ENCODE results near the gene KCNMB2. TPM values are rescaled to one million over a fixed set of nuclear protein-coding genes. Genes with fewer than 3 reads are reported as not detected.
"Not testable (repeated sequence)": the region's sequence is repeated elsewhere in the genome, so short reads cannot be mapped to it uniquely, and the experiment has no call there.

The KCNMB2 gene
- total RNA-seq, 1 experiment from 2014 or later = not detected

- Histone ChIP-seq H3K27ac (no peak overlapping the region), H3K27me3 (replicated peaks) (no peaks in the 10 kb centered on the region), H3K4me1 (replicated peaks) (no peaks in the 10 kb centered on the region), H3K36me3 (no peaks in the 10 kb centered on the region), H3K4me3 (no peak overlapping the region), H3K9me3 (replicated peaks) (no peaks in the 10 kb centered on the region; the same call in 1 of the 2 replicates)
- DNase-seq (ENCODE audit: low read depth in 1 of 2, low spot score in 2 of 2) = no peak
Observed at GRCh38 chr3:178529606-178530225, 6.5 kb upstream of the KCNMB2 start.

- no peak overlapping the region for H3K27ac ChIP-seq
- H3K36me3 ChIP-seq = no peaks in the 10 kb centered on the region
- H3K4me1 ChIP-seq (replicated peaks) = no peaks in the 10 kb centered on the region
- H3K9me3 ChIP-seq (replicated peaks) = no peaks in the 10 kb centered on the region; the same call in 1 of the 2 replicates
- H3K27me3 ChIP-seq (replicated peaks) = 0 out of 2 replicates have a peak, but pooled peaks cover 3% of the 10 kb centered on the region
- DNase-seq (ENCODE audit: low read depth in 1 of 2, low spot score in 2 of 2) = no peak
- H3K4me3 ChIP-seq = no peak overlapping the region
Observed at GRCh38 chr3:178532476-178532875, 3.8 kb upstream of the KCNMB2 start.

- H3K36me3 ChIP-seq = no peaks in the 10 kb centered on the region
- H3K27ac ChIP-seq = no peak overlapping the region
- DNase-seq (ENCODE audit: low read depth in 1 of 2, low spot score in 2 of 2) = no peak
- no peak overlapping the region for H3K4me3 ChIP-seq
- 0 out of 2 replicates have a peak, but pooled peaks cover 6% of the 10 kb centered on the region for H3K27me3 ChIP-seq (replicated peaks)
- H3K9me3 ChIP-seq (replicated peaks) = no peaks in the 10 kb centered on the region; the same call in 1 of the 2 replicates
- no peaks in the 10 kb centered on the region for H3K4me1 ChIP-seq (replicated peaks)
Observed at GRCh38 chr3:178537122-178537705, 978 bp downstream of the KCNMB2 start.

- H3K4me3 ChIP-seq = no peak overlapping the region
- H3K4me1 ChIP-seq (replicated peaks) = no peaks in the 10 kb centered on the region
- no peaks in the 10 kb centered on the region for H3K36me3 ChIP-seq
- 0 out of 2 replicates have a peak, but pooled peaks cover 6% of the 10 kb centered on the region for H3K27me3 ChIP-seq (replicated peaks)
- H3K27ac ChIP-seq = no peak overlapping the region
- DNase-seq (ENCODE audit: low read depth in 1 of 2, low spot score in 2 of 2) = no peak
- no peaks in the 10 kb centered on the region; the same call in 1 of the 2 replicates for H3K9me3 ChIP-seq (replicated peaks)
Observed at GRCh38 chr3:178538056-178538455, 1.8 kb downstream of the KCNMB2 start.

GRCh38 chr3:178540184-178540583, 3.9 kb downstream of the KCNMB2 start:
- no peaks in the 10 kb centered on the region for H3K4me1 ChIP-seq (replicated peaks)
- peaks cover 6% of the 10 kb centered on the region; the same call in 1 of the 2 replicates for H3K27me3 ChIP-seq (replicated peaks)
- H3K36me3 ChIP-seq = no peaks in the 10 kb centered on the region
- no peak overlapping the region for H3K27ac ChIP-seq
- no peak overlapping the region for H3K4me3 ChIP-seq
- H3K9me3 ChIP-seq (replicated peaks) = no peaks in the 10 kb centered on the region
- DNase-seq (ENCODE audit: low read depth in 1 of 2, low spot score in 2 of 2) = no peak

- Histone ChIP-seq H3K27me3 (replicated peaks) (no peaks in the 10 kb centered on the region; the same call in 1 of the 2 replicates), H3K4me1 (replicated peaks) (no peaks in the 10 kb centered on the region), H3K9me3 (replicated peaks) (no peaks in the 10 kb centered on the region), H3K4me3 (no peak overlapping the region), H3K27ac (no peak overlapping the region), H3K36me3 (no peaks in the 10 kb centered on the region)
- no peak for DNase-seq (ENCODE audit: low read depth in 1 of 2, low spot score in 2 of 2)
Observed at GRCh38 chr3:178545337-178545736, 9.1 kb downstream of the KCNMB2 start.

- no peaks in the 10 kb centered on the region; the same call in 1 of the 2 replicates for H3K27me3 ChIP-seq (replicated peaks)
- no peak overlapping the region for H3K4me3 ChIP-seq
- no peaks in the 10 kb centered on the region for H3K4me1 ChIP-seq (replicated peaks)
- no peaks in the 10 kb centered on the region for H3K36me3 ChIP-seq
- no peak overlapping the region for H3K27ac ChIP-seq
- H3K9me3 ChIP-seq (replicated peaks) = no peaks in the 10 kb centered on the region
- no peak for DNase-seq (ENCODE audit: low read depth in 1 of 2, low spot score in 2 of 2)
Observed at GRCh38 chr3:178546079-178546478, 9.8 kb downstream of the KCNMB2 start.

GRCh38 chr3:178549426-178549825, 13.2 kb downstream of the KCNMB2 start:
- not testable (repeated sequence) for H3K27me3 ChIP-seq (replicated peaks); H3K27ac ChIP-seq; H3K4me1 ChIP-seq (replicated peaks); H3K4me3 ChIP-seq; DNase-seq (ENCODE audit: low read depth in 1 of 2, low spot score in 2 of 2); H3K9me3 ChIP-seq (replicated peaks); H3K36me3 ChIP-seq

- H3K4me1 ChIP-seq (replicated peaks) = no peaks in the 10 kb centered on the region
- no peaks in the 10 kb centered on the region for H3K36me3 ChIP-seq
- H3K27ac ChIP-seq = no peak overlapping the region
- no peaks in the 10 kb centered on the region for H3K27me3 ChIP-seq (replicated peaks)
- DNase-seq (ENCODE audit: low read depth in 1 of 2, low spot score in 2 of 2) = no peak
- no peak overlapping the region for H3K4me3 ChIP-seq
- H3K9me3 ChIP-seq (replicated peaks) = no peaks in the 10 kb centered on the region
Observed at GRCh38 chr3:178551916-178552321, 15.7 kb downstream of the KCNMB2 start.

GRCh38 chr3:178558637-178559036, 22.4 kb downstream of the KCNMB2 start:
- no peaks in the 10 kb centered on the region for H3K9me3 ChIP-seq (replicated peaks)
- DNase-seq (ENCODE audit: low read depth in 1 of 2, low spot score in 2 of 2) = no peak
- no peaks in the 10 kb centered on the region for H3K36me3 ChIP-seq
- no peak overlapping the region for H3K4me3 ChIP-seq
- peaks cover 10% of the 10 kb centered on the region; the same call in 1 of the 2 replicates for H3K4me1 ChIP-seq (replicated peaks)
- H3K27me3 ChIP-seq (replicated peaks) = no peaks in the 10 kb centered on the region
- no peak overlapping the region for H3K27ac ChIP-seq

- H3K36me3 ChIP-seq = no peaks in the 10 kb centered on the region
- H3K27ac ChIP-seq = no peak overlapping the region
- no peak overlapping the region for H3K4me3 ChIP-seq
- no peaks in the 10 kb centered on the region for H3K27me3 ChIP-seq (replicated peaks)
- no peak for DNase-seq (ENCODE audit: low read depth in 1 of 2, low spot score in 2 of 2)
- H3K9me3 ChIP-seq (replicated peaks) = no peaks in the 10 kb centered on the region
- peaks cover 10% of the 10 kb centered on the region; the same call in 1 of the 2 replicates for H3K4me1 ChIP-seq (replicated peaks)
Observed at GRCh38 chr3:178560759-178561158, 24.5 kb downstream of the KCNMB2 start.

GRCh38 chr3:178561239-178561638, 25.0 kb downstream of the KCNMB2 start:
- no peaks in the 10 kb centered on the region for H3K27me3 ChIP-seq (replicated peaks)
- no peak overlapping the region for H3K4me3 ChIP-seq
- H3K4me1 ChIP-seq (replicated peaks) = peaks cover 10% of the 10 kb centered on the region; the same call in 1 of the 2 replicates
- DNase-seq (ENCODE audit: low read depth in 1 of 2, low spot score in 2 of 2) = no peak
- H3K9me3 ChIP-seq (replicated peaks) = no peaks in the 10 kb centered on the region
- H3K27ac ChIP-seq = no peak overlapping the region
- no peaks in the 10 kb centered on the region for H3K36me3 ChIP-seq

- Histone ChIP-seq H3K36me3 (no peaks in the 10 kb centered on the region), H3K27ac (0 out of 2 replicates have a peak overlapping the region, but pooled peaks have one; percentile 33), H3K4me1 (replicated peaks) (peaks cover 10% of the 10 kb centered on the region; the same call in 1 of the 2 replicates), H3K4me3 (peak overlapping the region; percentile 3; the same call in 1 of the 2 replicates), H3K9me3 (replicated peaks) (no peaks in the 10 kb centered on the region), H3K27me3 (replicated peaks) (no peaks in the 10 kb centered on the region)
- DNase-seq (ENCODE audit: low read depth in 1 of 2, low spot score in 2 of 2) = peak in 1 of 2 experiments; percentile 47
Observed at GRCh38 chr3:178562143-178562946, 26.1 kb downstream of the KCNMB2 start.

- H3K27me3 ChIP-seq (replicated peaks) = no peaks in the 10 kb centered on the region
- no peaks in the 10 kb centered on the region for H3K36me3 ChIP-seq
- H3K4me3 ChIP-seq = peak overlapping the region; percentile 3; the same call in 1 of the 2 replicates
- H3K4me1 ChIP-seq (replicated peaks) = peaks cover 10% of the 10 kb centered on the region; the same call in 1 of the 2 replicates
- 0 out of 2 replicates have a peak overlapping the region, but pooled peaks have one; percentile 33 for H3K27ac ChIP-seq
- no peak for DNase-seq (ENCODE audit: low read depth in 1 of 2, low spot score in 2 of 2)
- H3K9me3 ChIP-seq (replicated peaks) = no peaks in the 10 kb centered on the region
Observed at GRCh38 chr3:178562947-178563232, 26.7 kb downstream of the KCNMB2 start.
